NB4 (cell line): ENCODE results near the gene LRIG1.

Experiments used
- POLR2A ChIP-seq: IDR thresholded peaks from 2 replicates; pipeline ENCODE4 v1.6.1; 2011; ENCODE audit warnings: mild to moderate bottlenecking; ENCODE audit not compliant: insufficient read length; ENCODE audit errors: extremely low read depth
- TF ChIP-seq, protein P1 (sequence below): IDR thresholded peaks from one replicate; pipeline ENCODE4 v1.5.1; 2012; ENCODE audit warnings: low read depth, low read length

DNA sequence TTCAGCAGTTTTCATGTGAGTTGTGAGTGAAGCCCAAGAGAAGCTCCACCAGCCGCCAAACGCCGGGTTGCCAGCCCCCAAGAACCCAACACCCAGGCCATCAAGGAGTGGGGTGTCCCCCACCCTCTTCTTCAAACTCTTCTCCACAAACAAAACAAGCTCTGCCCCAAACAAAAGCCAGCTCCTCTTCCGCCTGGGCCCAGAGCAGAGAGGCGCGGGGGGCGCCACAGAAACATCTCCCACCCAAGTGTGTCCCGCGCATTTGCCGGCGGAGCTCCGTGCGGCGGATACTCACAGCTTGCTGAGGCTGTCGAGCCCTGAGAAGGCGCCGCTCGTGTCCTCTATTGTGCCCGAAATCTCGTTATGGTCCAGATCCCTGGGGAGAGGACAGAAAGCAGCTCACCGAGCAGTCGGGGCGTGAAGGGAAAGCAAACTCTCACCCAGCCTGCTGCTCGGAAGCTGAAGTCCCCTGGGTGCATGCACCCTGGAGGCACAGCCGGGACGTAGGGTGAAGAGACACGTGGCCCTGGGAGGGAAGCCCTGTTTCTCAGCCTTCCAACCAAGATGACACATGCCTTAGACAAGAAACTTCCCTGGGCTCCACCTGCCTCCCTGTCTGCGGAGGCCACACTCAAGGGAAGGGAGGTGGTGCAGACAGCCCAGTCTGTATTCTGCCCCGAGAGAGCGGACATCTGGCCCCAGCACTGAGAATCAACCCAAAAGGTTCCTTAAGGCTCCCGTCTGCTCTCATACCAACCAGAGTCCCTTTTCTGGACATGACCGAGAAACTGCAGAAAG is 95.7 kb downstream of the LRIG1 start:
- TF ChIP-seq, protein P1, sequence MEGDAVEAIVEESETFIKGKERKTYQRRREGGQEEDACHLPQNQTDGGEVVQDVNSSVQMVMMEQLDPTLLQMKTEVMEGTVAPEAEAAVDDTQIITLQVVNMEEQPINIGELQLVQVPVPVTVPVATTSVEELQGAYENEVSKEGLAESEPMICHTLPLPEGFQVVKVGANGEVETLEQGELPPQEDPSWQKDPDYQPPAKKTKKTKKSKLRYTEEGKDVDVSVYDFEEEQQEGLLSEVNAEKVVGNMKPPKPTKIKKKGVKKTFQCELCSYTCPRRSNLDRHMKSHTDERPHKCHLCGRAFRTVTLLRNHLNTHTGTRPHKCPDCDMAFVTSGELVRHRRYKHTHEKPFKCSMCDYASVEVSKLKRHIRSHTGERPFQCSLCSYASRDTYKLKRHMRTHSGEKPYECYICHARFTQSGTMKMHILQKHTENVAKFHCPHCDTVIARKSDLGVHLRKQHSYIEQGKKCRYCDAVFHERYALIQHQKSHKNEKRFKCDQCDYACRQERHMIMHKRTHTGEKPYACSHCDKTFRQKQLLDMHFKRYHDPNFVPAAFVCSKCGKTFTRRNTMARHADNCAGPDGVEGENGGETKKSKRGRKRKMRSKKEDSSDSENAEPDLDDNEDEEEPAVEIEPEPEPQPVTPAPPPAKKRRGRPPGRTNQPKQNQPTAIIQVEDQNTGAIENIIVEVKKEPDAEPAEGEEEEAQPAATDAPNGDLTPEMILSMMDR: no peak
- no peak for TF ChIP-seq POLR2A
